PFSK-1 (cell line): ENCODE results near the gene PTPRN2.

ENCODE experiments used
- FOXP2 ChIP-seq: optimal IDR thresholded peaks from 2 replicates; pipeline ENCODE3; 2011; ENCODE audit warnings: borderline replicate concordance, control low read depth, inconsistent platforms; ENCODE audit not compliant: insufficient read depth; ENCODE audit errors: extremely low read length, extremely low read depth
- POLR2AphosphoS5 ChIP-seq: IDR thresholded peaks from 2 replicates; pipeline ENCODE4 v1.6.1; 2012; ENCODE audit warnings: low read depth, mild to moderate bottlenecking, control low read depth, low read length, moderate library complexity
- REST ChIP-seq, 2 experiments: IDR thresholded peaks; 2 replicates each; pipeline versions ENCODE4 v1.6.1 to v1.8.0; 2011 to 2012; ENCODE audit warnings: low read depth in 2 of 2, low read length in 2 of 2, control low read depth in 1 of 2, inconsistent platforms in 1 of 2, mild to moderate bottlenecking in 1 of 2, moderate library complexity in 1 of 2; ENCODE audit not compliant: insufficient read depth in 1 of 2
- SIN3A ChIP-seq: IDR thresholded peaks from 2 replicates; pipeline ENCODE4 v1.6.1; 2012; ENCODE audit warnings: mild to moderate bottlenecking, low read length, moderate library complexity, borderline replicate concordance; ENCODE audit not compliant: insufficient read depth
- TAF1 ChIP-seq: IDR thresholded peaks from 2 replicates; pipeline ENCODE4 v1.6.1; 2012; ENCODE audit warnings: low read length, control low read depth, borderline replicate concordance; ENCODE audit not compliant: insufficient read depth

PTPRN2 gene

GRCh38 chr7:158255558-158255957, 332.1 kb downstream of the PTPRN2 start:
- no peak for TF ChIP-seq FOXP2
- no peak for TF ChIP-seq POLR2AphosphoS5
- TF ChIP-seq SIN3A: no peak
- TF ChIP-seq REST (IDR thresholded peaks at IDR 0.05; ENCODE audit: insufficient read depth in 1 of 2, low read depth in 2 of 2, low read length in 2 of 2): no peak
- TF ChIP-seq TAF1: no peak

DNA sequence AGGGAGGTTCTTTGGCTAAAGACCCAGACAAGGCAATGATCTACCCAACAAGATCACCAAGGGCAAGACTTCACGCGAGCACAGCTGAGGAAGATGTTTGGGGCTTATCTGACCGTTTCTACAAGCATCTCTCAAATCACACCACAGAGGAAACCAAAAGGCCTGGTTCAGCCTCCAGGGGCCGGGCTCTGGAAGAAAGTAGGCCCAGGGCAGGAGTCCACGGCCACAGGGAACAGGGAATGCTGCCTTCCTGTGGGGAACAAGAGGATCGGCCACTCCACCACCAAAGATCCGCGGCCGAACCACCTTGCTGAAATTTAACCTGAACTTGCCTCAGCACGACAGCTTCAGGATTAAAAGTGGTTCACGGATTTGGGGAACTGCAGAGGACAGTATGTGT, 332.5 kb downstream of the PTPRN2 start:
- no peak for TF ChIP-seq POLR2AphosphoS5
- no peak for TF ChIP-seq FOXP2
- TF ChIP-seq TAF1: no peak
- TF ChIP-seq REST (IDR thresholded peaks at IDR 0.05; ENCODE audit: insufficient read depth in 1 of 2, low read depth in 2 of 2, low read length in 2 of 2): no peak
- TF ChIP-seq SIN3A: no peak

DNA sequence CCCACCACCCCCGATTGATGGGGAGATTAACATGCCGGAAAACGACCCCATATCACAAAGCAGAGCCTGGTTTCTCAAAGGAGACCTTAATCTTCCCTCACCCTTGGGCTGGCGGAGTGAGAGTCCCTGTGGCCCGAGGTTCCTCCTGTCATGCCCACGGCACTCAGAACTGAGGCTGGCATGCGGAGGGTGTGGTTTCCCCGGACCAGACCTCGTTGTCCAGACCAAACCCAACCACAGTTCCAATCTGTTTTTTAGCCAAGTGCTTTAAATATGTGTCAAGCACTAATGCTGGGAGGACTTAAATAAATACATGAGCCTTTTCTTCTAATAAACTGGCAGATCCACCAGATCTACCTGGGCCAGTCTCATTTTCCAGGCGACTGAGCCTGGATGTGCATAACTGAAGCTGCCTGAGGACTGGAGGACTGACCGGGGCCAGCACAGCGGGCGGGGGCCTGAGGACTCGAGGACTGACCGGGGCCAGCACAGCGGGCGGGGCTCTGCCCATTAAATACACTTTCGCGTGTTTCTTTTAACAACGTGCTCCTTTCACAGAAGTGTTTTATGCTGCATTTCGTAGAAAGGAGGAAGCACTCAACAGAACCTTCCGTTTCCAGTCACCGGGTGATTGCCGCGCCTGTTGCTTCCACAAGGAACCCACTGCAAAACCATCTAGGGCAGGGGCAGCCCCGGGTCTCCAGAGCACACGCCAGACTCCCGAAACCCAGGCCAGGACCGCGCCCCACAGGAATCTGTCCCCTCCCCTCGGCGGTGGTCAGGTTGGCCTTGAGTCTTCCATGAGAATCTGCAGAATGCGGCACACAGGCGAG, 334.6 kb downstream of the PTPRN2 start:
- TF ChIP-seq REST (IDR thresholded peaks at IDR 0.05; ENCODE audit: insufficient read depth in 1 of 2, low read depth in 2 of 2, low read length in 2 of 2): no peak
- TF ChIP-seq SIN3A: no peak
- no peak for TF ChIP-seq POLR2AphosphoS5

DNA sequence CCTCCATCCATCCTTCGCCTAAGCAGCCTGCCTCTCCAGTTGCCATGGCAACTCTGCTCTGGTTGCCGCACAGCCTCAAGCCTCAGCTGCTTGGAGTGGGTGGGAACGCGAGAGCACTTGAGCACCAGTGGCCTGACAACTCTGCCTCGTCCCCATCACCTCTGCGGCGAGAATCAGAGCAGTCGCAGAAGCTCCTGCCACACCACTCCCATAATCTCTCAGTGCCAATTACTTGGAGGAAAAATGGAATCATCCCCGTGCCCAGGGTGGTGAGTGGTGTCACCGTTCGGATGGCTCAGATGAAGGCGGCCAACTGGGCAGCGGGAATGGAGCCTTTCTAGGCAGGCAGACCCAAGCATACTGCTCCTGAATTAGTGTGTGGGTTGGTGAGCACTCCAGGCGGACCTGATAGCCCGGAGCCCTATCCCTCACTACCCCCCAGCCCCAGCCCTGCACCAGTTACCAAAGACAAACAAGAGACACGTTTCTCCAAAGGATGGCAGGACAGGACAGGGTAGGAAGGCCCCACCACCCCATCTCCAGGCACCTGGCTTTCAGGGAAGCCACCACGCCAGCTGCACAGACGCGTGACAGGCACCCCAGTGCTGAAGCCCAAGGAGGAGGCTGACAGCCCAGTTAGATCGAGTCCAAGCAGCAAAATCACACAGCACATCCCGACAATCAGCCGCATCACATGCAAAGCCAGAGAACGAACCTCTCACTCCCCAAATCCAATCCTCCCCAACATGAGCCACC, 335.4 kb downstream of the PTPRN2 start:
- TF ChIP-seq FOXP2: no peak
- TF ChIP-seq TAF1: no peak
- TF ChIP-seq REST (IDR thresholded peaks at IDR 0.05; ENCODE audit: insufficient read depth in 1 of 2, low read depth in 2 of 2, low read length in 2 of 2): no peak
